Measurements from ENCODE around the gene HTR2B. TPM values are rescaled to one million over a fixed set of nuclear protein-coding genes. Genes with fewer than 3 reads are reported as not detected.

HTR2B gene
- total RNA-seq, 2 donors from 2014 or later: not detected

GRCh38 chr2:231065966-231066365 is 58.9 kb downstream of the HTR2B start:
- Mint-ChIP-seq H3K4me3 (no peak overlapping the region), H3K9me3 (no peaks in the 10 kb centered on the region), H3K27ac (no peak overlapping the region), H3K36me3 (ENCODE audit: low read depth) (peaks cover 76% of the 10 kb centered on the region), H3K4me1 (no peaks in the 10 kb centered on the region), H3K27me3 (ENCODE audit: insufficient read depth) (no peaks in the 10 kb centered on the region)
- Histone ChIP-seq H3K27ac (ENCODE audit: low read depth, low read length) (no peak overlapping the region), H3K36me3 (ENCODE audit: control insufficient read depth, insufficient read depth, low read length) (peaks cover 94% of the 10 kb centered on the region), H3K27me3 (ENCODE audit: control insufficient read depth, insufficient read depth, low read length, poor library complexity, severe bottlenecking) (no peaks in the 10 kb centered on the region), H3K9me3 (ENCODE audit: control insufficient read depth, low read length) (no peaks in the 10 kb centered on the region), H3K4me1 (ENCODE audit: control insufficient read depth, insufficient read depth, low read length) (no peaks in the 10 kb centered on the region), H3K9ac (ENCODE audit: extremely low read depth, low read length, poor library complexity, severe bottlenecking) (no peak overlapping the region), H3K4me3 (ENCODE audit: low read length) (no peak overlapping the region)
- TF ChIP-seq, protein P1, sequence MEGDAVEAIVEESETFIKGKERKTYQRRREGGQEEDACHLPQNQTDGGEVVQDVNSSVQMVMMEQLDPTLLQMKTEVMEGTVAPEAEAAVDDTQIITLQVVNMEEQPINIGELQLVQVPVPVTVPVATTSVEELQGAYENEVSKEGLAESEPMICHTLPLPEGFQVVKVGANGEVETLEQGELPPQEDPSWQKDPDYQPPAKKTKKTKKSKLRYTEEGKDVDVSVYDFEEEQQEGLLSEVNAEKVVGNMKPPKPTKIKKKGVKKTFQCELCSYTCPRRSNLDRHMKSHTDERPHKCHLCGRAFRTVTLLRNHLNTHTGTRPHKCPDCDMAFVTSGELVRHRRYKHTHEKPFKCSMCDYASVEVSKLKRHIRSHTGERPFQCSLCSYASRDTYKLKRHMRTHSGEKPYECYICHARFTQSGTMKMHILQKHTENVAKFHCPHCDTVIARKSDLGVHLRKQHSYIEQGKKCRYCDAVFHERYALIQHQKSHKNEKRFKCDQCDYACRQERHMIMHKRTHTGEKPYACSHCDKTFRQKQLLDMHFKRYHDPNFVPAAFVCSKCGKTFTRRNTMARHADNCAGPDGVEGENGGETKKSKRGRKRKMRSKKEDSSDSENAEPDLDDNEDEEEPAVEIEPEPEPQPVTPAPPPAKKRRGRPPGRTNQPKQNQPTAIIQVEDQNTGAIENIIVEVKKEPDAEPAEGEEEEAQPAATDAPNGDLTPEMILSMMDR (conservative IDR thresholded peaks at IDR 0.05): no peak
- DNase-seq: no peak
- 78 to 100% methylated on average over 1 of the region's 1 CpG for WGBS, 2 experiments (ENCODE audit: insufficient coverage in 1 of 2, insufficient read length in 1 of 2)

GRCh38 chr2:231063347-231063746 is 61.5 kb downstream of the HTR2B start:
- Histone ChIP-seq H3K27ac (ENCODE audit: low read depth, low read length) (no peak overlapping the region), H3K9me3 (ENCODE audit: control insufficient read depth, low read length) (no peaks in the 10 kb centered on the region), H3K4me1 (ENCODE audit: control insufficient read depth, insufficient read depth, low read length) (no peaks in the 10 kb centered on the region), H3K36me3 (ENCODE audit: control insufficient read depth, insufficient read depth, low read length) (peaks cover 89% of the 10 kb centered on the region), H3K27me3 (ENCODE audit: control insufficient read depth, insufficient read depth, low read length, poor library complexity, severe bottlenecking) (no peaks in the 10 kb centered on the region), H3K9ac (ENCODE audit: extremely low read depth, low read length, poor library complexity, severe bottlenecking) (no peak overlapping the region), H3K4me3 (ENCODE audit: low read length) (no peak overlapping the region)
- H3K4me1 Mint-ChIP-seq: peaks cover 8% of the 10 kb centered on the region
- DNase-seq: no peak
- no peaks in the 10 kb centered on the region for H3K27me3 Mint-ChIP-seq (ENCODE audit: insufficient read depth)
- H3K36me3 Mint-ChIP-seq (ENCODE audit: low read depth): peaks cover 68% of the 10 kb centered on the region
- TF ChIP-seq, protein P1 (conservative IDR thresholded peaks at IDR 0.05): no peak
- 92 to 100% methylated on average over 1 of the region's 1 CpG for whole genome bisulfite sequencing, 2 experiments (ENCODE audit: insufficient coverage in 1 of 2, insufficient read length in 1 of 2)
- H3K27ac Mint-ChIP-seq: no peak overlapping the region
- no peak overlapping the region for H3K4me3 Mint-ChIP-seq
- H3K9me3 Mint-ChIP-seq: no peaks in the 10 kb centered on the region

GRCh38 chr2:231062776-231063175 is 62.1 kb downstream of the HTR2B start:
- Histone ChIP-seq H3K4me3 (ENCODE audit: low read length) (no peak overlapping the region), H3K9me3 (ENCODE audit: control insufficient read depth, low read length) (no peaks in the 10 kb centered on the region), H3K4me1 (ENCODE audit: control insufficient read depth, insufficient read depth, low read length) (no peaks in the 10 kb centered on the region), H3K36me3 (ENCODE audit: control insufficient read depth, insufficient read depth, low read length) (peaks cover 83% of the 10 kb centered on the region), H3K27ac (ENCODE audit: low read depth, low read length) (no peak overlapping the region), H3K9ac (ENCODE audit: extremely low read depth, low read length, poor library complexity, severe bottlenecking) (no peak overlapping the region), H3K27me3 (ENCODE audit: control insufficient read depth, insufficient read depth, low read length, poor library complexity, severe bottlenecking) (no peaks in the 10 kb centered on the region)
- no peak for DNase-seq
- 94% methylated on average over 3 of the region's 3 CpGs; no CpG with 5 or more reads in 1 of the 2 experiments for WGBS, 2 experiments (ENCODE audit: insufficient coverage in 1 of 2, insufficient read length in 1 of 2)
- Mint-ChIP-seq H3K9me3 (no peaks in the 10 kb centered on the region), H3K4me1 (peaks cover 14% of the 10 kb centered on the region), H3K36me3 (ENCODE audit: low read depth) (peaks cover 62% of the 10 kb centered on the region), H3K27me3 (ENCODE audit: insufficient read depth) (no peaks in the 10 kb centered on the region), H3K4me3 (no peak overlapping the region), H3K27ac (no peak overlapping the region)
- TF ChIP-seq, protein P1 (conservative IDR thresholded peaks at IDR 0.05): no peak
